D721Med (cell line): ENCODE measurements around the gene LMNB1.

Experiments
- DNase-seq: peaks from one replicate; pipeline ENCODE4 v3.0.0; 2011; ENCODE audit warnings: low spot score; ENCODE audit not compliant: insufficient read length
- FAIRE-seq: peaks from 2 replicates; lab custom pipeline; 2011; peaks lifted over from hg19 to GRCh38; lab: Jason Lieb, UNC
- TF ChIP-seq, protein P1 (sequence below): IDR thresholded peaks from 2 replicates; pipeline ENCODE4 v1.5.1; 2012; ENCODE audit warnings: mild to moderate bottlenecking, control low read depth; ENCODE audit not compliant: insufficient read depth; ENCODE audit errors: missing control alignments

LMNB1 gene

DNA sequence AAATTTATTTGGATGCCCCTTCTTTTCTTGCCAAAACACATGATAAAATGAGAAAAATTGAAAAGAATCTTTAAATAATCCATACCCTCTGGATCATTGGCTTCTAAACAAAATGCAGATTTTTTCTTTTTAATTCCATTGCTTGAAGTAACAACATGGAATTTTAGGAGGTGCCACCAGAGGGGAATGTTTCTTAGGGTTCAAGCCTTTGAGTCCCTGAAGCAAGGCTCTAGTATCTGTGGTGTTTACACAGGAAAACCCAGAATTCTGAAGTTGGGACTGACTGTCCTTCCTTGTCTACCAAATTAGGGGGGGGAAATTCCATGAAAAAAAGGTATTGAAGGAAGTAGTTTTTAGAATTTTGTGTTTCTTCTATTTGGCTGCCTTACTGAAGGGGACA lies 69.4 kb downstream of the LMNB1 start:
- FAIRE-seq (no peak), DNase-seq (no peak)
- TF ChIP-seq, protein P1, sequence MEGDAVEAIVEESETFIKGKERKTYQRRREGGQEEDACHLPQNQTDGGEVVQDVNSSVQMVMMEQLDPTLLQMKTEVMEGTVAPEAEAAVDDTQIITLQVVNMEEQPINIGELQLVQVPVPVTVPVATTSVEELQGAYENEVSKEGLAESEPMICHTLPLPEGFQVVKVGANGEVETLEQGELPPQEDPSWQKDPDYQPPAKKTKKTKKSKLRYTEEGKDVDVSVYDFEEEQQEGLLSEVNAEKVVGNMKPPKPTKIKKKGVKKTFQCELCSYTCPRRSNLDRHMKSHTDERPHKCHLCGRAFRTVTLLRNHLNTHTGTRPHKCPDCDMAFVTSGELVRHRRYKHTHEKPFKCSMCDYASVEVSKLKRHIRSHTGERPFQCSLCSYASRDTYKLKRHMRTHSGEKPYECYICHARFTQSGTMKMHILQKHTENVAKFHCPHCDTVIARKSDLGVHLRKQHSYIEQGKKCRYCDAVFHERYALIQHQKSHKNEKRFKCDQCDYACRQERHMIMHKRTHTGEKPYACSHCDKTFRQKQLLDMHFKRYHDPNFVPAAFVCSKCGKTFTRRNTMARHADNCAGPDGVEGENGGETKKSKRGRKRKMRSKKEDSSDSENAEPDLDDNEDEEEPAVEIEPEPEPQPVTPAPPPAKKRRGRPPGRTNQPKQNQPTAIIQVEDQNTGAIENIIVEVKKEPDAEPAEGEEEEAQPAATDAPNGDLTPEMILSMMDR = no peak

- FAIRE-seq = peak; percentile 78
- DNase-seq = no peak
- TF ChIP-seq, protein P1 = no peak
Observed at GRCh38 chr5:126846744-126847455, 70.0 kb downstream of the LMNB1 start.

DNA sequence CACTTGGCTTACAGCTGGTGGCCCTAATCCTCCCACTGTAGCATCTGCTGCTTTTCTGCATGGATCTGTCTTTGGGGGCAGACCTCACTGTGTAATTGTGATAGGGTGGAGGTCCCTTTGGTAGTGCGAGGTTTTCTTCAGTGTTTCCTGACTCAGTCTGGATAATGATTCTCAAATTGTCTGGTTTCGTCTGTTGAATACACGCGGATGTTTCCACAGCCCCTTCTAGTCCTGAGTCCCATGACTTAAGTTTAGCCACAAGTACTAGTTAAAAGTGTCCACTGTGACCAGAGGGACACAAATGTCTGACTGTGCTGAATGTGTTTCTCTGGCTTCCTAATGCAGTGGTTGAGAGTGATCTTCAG lies 70.5 kb downstream of the LMNB1 start:
- TF ChIP-seq, protein P1 = no peak
- no peak for FAIRE-seq

GRCh38 chr5:126847826-126848251 lies 70.9 kb downstream of the LMNB1 start:
- FAIRE-seq = no peak
- TF ChIP-seq, protein P1 = no peak

More for the DNA sequence above, 70.5 kb downstream of the LMNB1 start:
- DNase-seq = no peak

DNA sequence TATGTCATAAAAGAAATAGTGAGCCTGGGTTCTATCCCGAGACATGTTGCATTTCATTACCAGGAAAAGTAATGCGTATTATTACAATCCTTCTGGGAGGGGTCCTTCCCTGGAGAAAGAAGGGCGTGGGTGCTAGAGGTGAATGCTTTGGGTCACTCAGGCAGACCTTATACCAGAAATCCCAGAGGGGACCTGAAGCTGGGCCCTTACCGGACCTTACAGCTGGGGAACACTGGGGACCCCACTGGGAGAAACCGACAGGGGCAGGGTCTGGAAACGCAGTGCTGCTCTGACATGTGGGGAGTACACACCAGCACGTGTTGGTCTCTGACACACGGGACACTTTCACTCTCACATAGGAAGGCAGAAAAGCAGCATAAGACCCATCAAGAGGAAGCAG lies 71.3 kb downstream of the LMNB1 start:
- TF ChIP-seq, protein P1 = no peak
- FAIRE-seq = no peak
- DNase-seq = no peak

More at GRCh38 chr5:126847826-126848251, 70.9 kb downstream of the LMNB1 start:
- no peak for DNase-seq

DNA sequence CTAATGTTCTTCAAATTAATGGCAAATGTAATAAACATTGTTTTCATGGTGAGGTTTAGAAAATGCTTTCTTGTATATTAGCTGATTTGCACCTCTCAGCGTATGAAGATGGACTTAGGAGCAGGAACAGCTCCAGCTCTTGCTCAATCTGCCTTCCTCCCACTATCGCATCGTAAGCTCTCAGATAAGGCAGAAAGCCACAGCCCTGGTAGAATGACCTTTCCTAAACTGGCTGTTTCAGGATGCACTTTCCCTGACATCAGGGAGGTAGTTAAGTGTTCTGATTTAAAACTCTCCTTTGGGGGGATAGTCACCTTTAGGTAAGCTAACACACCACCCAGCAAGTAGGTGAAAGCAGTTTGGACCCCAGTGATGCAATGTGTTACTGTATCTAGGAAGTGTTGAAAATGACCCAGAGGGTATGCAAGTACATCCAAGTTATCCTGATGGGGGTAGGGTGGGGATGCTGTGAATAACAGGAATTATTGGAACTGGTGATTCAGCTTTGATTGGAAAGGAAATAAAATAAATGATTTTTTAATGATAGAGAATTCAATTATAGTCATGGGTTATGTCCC lies 72.3 kb downstream of the LMNB1 start:
- FAIRE-seq (no peak), DNase-seq (no peak)
- TF ChIP-seq, protein P1 = no peak

DNA sequence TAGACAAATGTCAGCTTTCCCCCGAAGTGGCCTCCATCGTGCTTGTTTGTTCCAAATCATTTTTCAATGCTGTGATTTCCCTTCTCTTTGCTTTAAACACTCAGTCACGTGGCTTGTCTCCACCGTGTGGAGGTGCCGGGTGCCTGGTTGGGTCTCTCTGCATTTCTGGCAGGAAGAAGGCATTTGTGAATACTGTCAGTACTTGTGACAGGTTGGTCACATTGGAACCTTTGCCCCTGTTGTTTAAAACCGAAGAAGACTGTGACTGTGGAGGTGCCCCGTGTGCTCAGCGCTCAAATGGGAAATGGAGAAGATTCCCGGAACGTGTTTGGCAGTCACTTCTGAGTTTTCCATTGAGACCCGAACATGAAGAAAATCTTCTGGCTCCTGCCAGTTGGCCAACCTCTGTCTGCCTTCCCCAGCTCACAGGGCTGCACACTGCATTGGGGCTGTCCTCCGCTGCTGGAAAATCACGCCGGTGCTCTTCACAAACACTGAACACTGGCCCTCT lies 74.6 kb downstream of the LMNB1 start:
- FAIRE-seq (no peak), DNase-seq (no peak)
- TF ChIP-seq, protein P1 = no peak
